ENCODE data around the gene PCDHGA1. TPM values are rescaled to one million over a fixed set of nuclear protein-coding genes. Genes with fewer than 3 reads are reported as not detected.

Gene PCDHGA1
- total and polyA plus RNA-seq, 7 donors = 0.27 to 2.1 (median 0.59) TPM

GRCh38 chr5:141362719-141363118 is 32.4 kb downstream of the PCDHGA1 start:
- TF ChIP-seq CTCF (IDR thresholded peaks at IDR 0.05) = no peak
- DNase-seq (no peak), ATAC-seq (no peak)
- Histone ChIP-seq H3K27ac (no peak overlapping the region), H3K4me3 (no peak overlapping the region), H3K36me3 (ENCODE audit: insufficient read depth in 1 of 2, low read depth in 1 of 2) (no peaks in the 10 kb centered on the region), H3K4me1 (no peaks in the 10 kb centered on the region), H3K27me3 (ENCODE audit: insufficient read depth in 3 of 3, low read length in 2 of 3) (peaks cover 0 to 86% (median 19%) of the 10 kb centered on the region in 3 donors), H3K9me3 (peaks cover 30% of the 10 kb centered on the region)
- intact Hi-C loops (cut with DNase I) = no loop called here

GRCh38 chr5:141363952-141364660 is 33.8 kb downstream of the PCDHGA1 start, which contains the start of gene PCDHGA5:
TSS of gene PCDHGA5 (plus strand) at chr5:141364162. CDS start at chr5:141364331, 169 bp downstream.
- H3K27me3 ChIP-seq (ENCODE audit: insufficient read depth in 3 of 3, low read length in 2 of 3) = peaks cover 0 to 79% (median 19%) of the 10 kb centered on the region in 3 donors
- H3K4me1 ChIP-seq = no peaks in the 10 kb centered on the region
- no peak for TF ChIP-seq CTCF (IDR thresholded peaks at IDR 0.05)
- H3K4me3 ChIP-seq = peak within 1 kb of the TSS; percentile 41
- 18 to 27% (median 25%) methylated on average over 34 of the region's 34 CpGs for WGBS, 3 donors
- DNase-seq (no peak), ATAC-seq (peak in 3 of 4 donors; percentile 42 to 64 (median 49))
- H3K9me3 ChIP-seq = peaks cover 30% of the 10 kb centered on the region
- intact Hi-C loops (cut with DNase I) = no loop called here
- no peak within 1 kb of the TSS for H3K27ac ChIP-seq
- no peaks in the 10 kb centered on the region for H3K36me3 ChIP-seq (ENCODE audit: insufficient read depth in 1 of 2, low read depth in 1 of 2)

GRCh38 chr5:141366016-141366896 is 35.9 kb downstream of the PCDHGA1 start:
- no peak overlapping the region for H3K27ac ChIP-seq
- ATAC-seq = no peak
- no peaks in the 10 kb centered on the region for H3K4me1 ChIP-seq
- H3K36me3 ChIP-seq (ENCODE audit: insufficient read depth in 1 of 2, low read depth in 1 of 2) = no peaks in the 10 kb centered on the region
- H3K4me3 ChIP-seq = no peak overlapping the region
- no peak for DNase-seq
- 35 to 42% (median 37%) methylated on average over 46 of the region's 46 CpGs for WGBS, 3 donors
- peaks cover 16% of the 10 kb centered on the region for H3K9me3 ChIP-seq
- H3K27me3 ChIP-seq (ENCODE audit: insufficient read depth in 3 of 3, low read length in 2 of 3) = peaks cover 0 to 72% (median 18%) of the 10 kb centered on the region in 3 donors
- no peak for TF ChIP-seq CTCF (IDR thresholded peaks at IDR 0.05)
- intact Hi-C loops (cut with DNase I) = no loop called here

DNA sequence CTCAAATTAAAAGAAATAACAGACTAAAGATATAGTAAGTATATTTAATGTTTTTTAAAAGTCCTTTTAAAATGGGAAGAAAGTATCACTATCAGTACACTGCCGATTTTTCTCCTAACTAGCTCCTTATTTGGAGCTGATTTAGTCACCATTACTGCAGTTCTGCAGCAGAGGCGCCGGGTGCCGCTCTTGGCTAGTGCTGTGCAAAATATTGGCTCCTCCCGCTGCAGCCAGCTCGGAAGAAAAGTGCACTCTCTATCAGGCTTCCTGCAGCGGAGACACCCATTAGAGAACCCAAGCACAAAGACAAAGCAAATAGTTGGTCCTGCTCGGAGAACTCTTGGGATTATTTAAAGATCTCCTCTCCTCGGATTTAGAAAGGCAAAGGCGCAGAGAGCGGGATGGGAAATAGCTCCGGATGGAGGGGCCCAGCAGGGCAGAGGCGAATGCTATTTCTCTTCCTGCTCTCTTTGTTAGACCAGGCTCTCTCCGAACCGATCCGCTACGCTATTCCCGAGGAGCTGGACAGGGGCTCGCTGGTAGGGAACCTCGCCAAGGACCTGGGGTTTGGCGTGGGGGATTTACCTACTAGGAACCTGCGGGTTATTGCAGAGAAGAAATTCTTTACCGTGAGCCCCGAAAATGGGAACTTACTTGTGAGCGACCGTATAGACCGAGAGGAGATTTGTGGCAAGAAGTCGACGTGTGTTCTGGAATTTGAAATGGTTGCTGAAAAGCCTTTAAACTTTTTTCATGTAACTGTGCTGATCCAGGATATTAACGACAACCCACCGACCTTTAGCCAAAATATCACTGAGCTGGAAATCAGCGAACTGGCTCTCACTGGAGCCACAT is 39.9 kb downstream of the PCDHGA1 start, which contains the start of gene PCDHGB3:
TSS of gene PCDHGB3 (plus strand) at position 249 of the 855 bp plus-strand sequence. CDS start at position 402, 153 bp downstream.
- peaks cover 0 to 67% (median 22%) of the 10 kb centered on the region in 3 donors for H3K27me3 ChIP-seq (ENCODE audit: insufficient read depth in 3 of 3, low read length in 2 of 3)
- TF ChIP-seq CTCF (IDR thresholded peaks at IDR 0.05) = peak; percentile 39
- DNase-seq (peak in 1 of 2 donors; percentile 69), ATAC-seq (peak; percentile 64 to 89 (median 82))
- no peaks in the 10 kb centered on the region for H3K36me3 ChIP-seq (ENCODE audit: insufficient read depth in 1 of 2, low read depth in 1 of 2)
- H3K27ac ChIP-seq = no peak within 1 kb of the TSS
- peaks cover 11% of the 10 kb centered on the region for H3K9me3 ChIP-seq
- peak within 1 kb of the TSS; percentile 51 for H3K4me3 ChIP-seq
- WGBS, 3 donors = 21 to 25% (median 23%) methylated on average over 32 of the region's 32 CpGs
- intact Hi-C loops (cut with DNase I) = loop anchor here in 1 of 2 donors (2.0 kb wide), 1 partner anchor 21 kb away; no protein-coding TSS in a partner anchor
- H3K4me1 ChIP-seq = no peaks in the 10 kb centered on the region

All from psoas muscle (tissue), 8 donors.